SH-SY5Y (cell line): ENCODE data around the gene KLHL13.

Source experiments
- GATA2 ChIP-seq: IDR thresholded peaks from 2 replicates; pipeline ENCODE4 v1.6.1; 2011; ENCODE audit warnings: mild to moderate bottlenecking, low read depth, low read length
- GATA3 ChIP-seq: IDR thresholded peaks from 2 replicates; pipeline ENCODE4 v1.6.1; 2011; ENCODE audit warnings: low read depth, mild to moderate bottlenecking, low read length, moderate library complexity

KLHL13 gene

GRCh38 chrX:118114971-118115370 lies 1.6 kb downstream of the KLHL13 start:
- TF ChIP-seq GATA2 (no peak), GATA3 (no peak)

GRCh38 chrX:118109065-118109464 lies 7.5 kb downstream of the KLHL13 start:
- TF ChIP-seq GATA2 (no peak), GATA3 (no peak)

GRCh38 chrX:118108304-118108703 lies 8.3 kb downstream of the KLHL13 start:
- no peak for TF ChIP-seq GATA2
- no peak for TF ChIP-seq GATA3

- TF ChIP-seq GATA2 (no peak), GATA3 (no peak)
These were observed 16.5 kb downstream of the KLHL13 start for GRCh38 chrX:118100091-118100490.

GRCh38 chrX:118088084-118088483 lies 28.5 kb downstream of the KLHL13 start:
- TF ChIP-seq GATA2 (no peak), GATA3 (no peak)

GRCh38 chrX:118074196-118074595 lies 42.4 kb downstream of the KLHL13 start:
- TF ChIP-seq GATA3: no peak
- TF ChIP-seq GATA2: no peak

GRCh38 chrX:118066867-118067515 lies 49.6 kb downstream of the KLHL13 start:
- no peak for TF ChIP-seq GATA2

- TF ChIP-seq GATA3 (no peak), GATA2 (no peak)
These were observed 53.6 kb downstream of the KLHL13 start for GRCh38 chrX:118062817-118063615.

GRCh38 chrX:118062048-118062789 lies 54.4 kb downstream of the KLHL13 start:
- TF ChIP-seq GATA3 (no peak), GATA2 (no peak)

GRCh38 chrX:118058924-118059323 lies 57.7 kb downstream of the KLHL13 start:
- TF ChIP-seq GATA2 (no peak), GATA3 (no peak)

- no peak for TF ChIP-seq GATA3
These were observed 59.7 kb downstream of the KLHL13 start for GRCh38 chrX:118056870-118057269.

GRCh38 chrX:118049713-118050112 lies 66.9 kb downstream of the KLHL13 start:
- TF ChIP-seq GATA3 (no peak), GATA2 (no peak)

- no peak for TF ChIP-seq GATA3
- TF ChIP-seq GATA2: no peak
These were observed 69.0 kb downstream of the KLHL13 start for GRCh38 chrX:118047446-118048186.

- TF ChIP-seq GATA2: no peak
- TF ChIP-seq GATA3: no peak
These were observed 77.0 kb downstream of the KLHL13 start for GRCh38 chrX:118039591-118039990.
